ENCODE data around the gene CX3CR1.

DNA sequence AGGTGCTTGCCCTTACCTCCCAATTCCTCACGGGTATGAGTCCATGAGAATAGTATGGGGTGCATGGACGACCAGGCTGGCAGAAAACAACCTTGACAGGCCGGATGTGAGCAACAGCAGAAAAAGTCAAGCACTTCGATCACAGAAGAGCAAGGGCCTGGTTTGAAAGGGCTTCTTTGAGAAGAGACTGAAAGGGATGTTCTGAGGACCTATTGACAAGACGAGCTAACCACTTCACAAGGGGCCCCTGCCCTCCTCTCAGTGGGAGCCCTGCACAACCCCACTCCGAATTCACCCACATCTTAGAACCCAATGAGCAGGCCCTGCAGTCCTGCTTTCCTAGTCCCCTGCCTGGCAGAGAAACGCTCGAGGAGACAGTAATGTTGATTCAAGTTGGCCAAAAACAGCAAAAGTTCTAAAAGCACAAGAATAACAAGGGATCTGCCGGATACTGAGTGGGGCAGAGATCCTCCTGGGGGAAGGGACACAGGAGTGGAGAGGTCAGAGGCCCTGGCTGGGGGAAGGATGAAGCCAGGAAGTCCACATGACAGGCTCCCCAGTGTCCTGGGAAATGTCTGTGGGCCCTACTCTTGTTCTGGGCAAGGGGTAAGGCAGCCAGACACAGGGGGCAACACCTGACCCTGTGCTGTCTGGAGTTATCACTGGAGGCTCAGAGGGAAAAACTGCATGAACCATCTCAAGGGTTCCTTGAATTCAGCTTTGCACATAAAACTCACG is 14.8 kb upstream of the CX3CR1 start:
- TF ChIP-seq, protein P1, sequence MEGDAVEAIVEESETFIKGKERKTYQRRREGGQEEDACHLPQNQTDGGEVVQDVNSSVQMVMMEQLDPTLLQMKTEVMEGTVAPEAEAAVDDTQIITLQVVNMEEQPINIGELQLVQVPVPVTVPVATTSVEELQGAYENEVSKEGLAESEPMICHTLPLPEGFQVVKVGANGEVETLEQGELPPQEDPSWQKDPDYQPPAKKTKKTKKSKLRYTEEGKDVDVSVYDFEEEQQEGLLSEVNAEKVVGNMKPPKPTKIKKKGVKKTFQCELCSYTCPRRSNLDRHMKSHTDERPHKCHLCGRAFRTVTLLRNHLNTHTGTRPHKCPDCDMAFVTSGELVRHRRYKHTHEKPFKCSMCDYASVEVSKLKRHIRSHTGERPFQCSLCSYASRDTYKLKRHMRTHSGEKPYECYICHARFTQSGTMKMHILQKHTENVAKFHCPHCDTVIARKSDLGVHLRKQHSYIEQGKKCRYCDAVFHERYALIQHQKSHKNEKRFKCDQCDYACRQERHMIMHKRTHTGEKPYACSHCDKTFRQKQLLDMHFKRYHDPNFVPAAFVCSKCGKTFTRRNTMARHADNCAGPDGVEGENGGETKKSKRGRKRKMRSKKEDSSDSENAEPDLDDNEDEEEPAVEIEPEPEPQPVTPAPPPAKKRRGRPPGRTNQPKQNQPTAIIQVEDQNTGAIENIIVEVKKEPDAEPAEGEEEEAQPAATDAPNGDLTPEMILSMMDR (IDR thresholded peaks at IDR 0.05; ENCODE audit: low read depth, low read length, poor library complexity, severe bottlenecking), result no peak
- TF ChIP-seq EZH2phosphoT487 (IDR thresholded peaks at IDR 0.05; ENCODE audit: borderline replicate concordance, low read length), result no peak
